IPS-18a (cell line): ENCODE measurements around the gene RBM27.
"Not testable (repeated sequence)": the region's sequence is repeated elsewhere in the genome, so short reads cannot be mapped to it uniquely, and the experiment has no call there.

ENCODE experiments used
- H3K27ac ChIP-seq: one replicate; pipeline ENCODE4 v1.5.1; 2013; ENCODE audit warnings: low read length
- H3K27me3 ChIP-seq: one replicate; pipeline ENCODE4 v1.6.1; 2013; ENCODE audit warnings: mild to moderate bottlenecking, low read length; ENCODE audit not compliant: control insufficient read depth, insufficient read depth
- H3K36me3 ChIP-seq: one replicate; pipeline ENCODE4 v1.6.1; 2013; ENCODE audit warnings: low read depth, low read length; ENCODE audit not compliant: control insufficient read depth
- H3K4me1 ChIP-seq: one replicate; pipeline ENCODE4 v1.6.1; 2013; ENCODE audit warnings: low read depth, low read length; ENCODE audit not compliant: control insufficient read depth
- H3K4me3 ChIP-seq: one replicate; pipeline ENCODE4 v1.5.1; 2013; ENCODE audit warnings: low read length
- H3K9ac ChIP-seq: one replicate; pipeline ENCODE4 v1.6.1; 2013; ENCODE audit warnings: mild to moderate bottlenecking, low read length, moderate library complexity
- H3K9me3 ChIP-seq: one replicate; pipeline ENCODE4 v1.6.1; 2013; ENCODE audit warnings: low read depth, low read length; ENCODE audit not compliant: control insufficient read depth

RBM27 gene

DNA sequence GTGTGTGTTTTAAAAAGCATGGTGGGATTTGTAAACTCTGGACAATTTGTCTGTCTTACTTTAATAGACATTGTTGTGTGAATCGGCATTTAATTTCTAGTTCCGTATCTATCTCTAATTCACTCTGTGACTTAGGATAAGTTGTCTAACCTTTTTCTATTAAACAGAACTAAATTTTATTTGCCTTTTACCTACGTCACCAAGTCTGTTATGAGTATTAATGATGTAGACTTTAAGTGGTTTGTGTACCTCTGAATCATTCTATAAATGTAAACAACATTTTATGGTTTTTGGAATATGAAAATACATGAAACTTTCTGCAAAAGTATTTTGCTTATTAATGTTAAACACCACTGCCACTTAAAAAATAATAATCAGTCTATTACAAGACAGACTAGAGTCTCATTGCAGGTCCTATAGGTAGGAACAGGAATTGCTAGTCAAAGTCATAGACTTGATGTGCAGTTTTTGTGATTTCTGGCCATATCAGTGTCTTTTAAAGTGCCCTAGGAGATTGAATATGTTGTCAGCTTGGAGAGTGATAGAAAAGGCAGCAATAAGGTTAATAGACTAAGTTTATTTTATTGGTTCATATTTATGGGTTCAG is 5.6 kb downstream of the RBM27 start:
- no peaks in the 10 kb centered on the region for H3K9me3 ChIP-seq
- H3K9ac ChIP-seq: no peak overlapping the region
- H3K36me3 ChIP-seq: no peaks in the 10 kb centered on the region
- no peak overlapping the region for H3K4me3 ChIP-seq
- no peaks in the 10 kb centered on the region for H3K27me3 ChIP-seq
- no peak overlapping the region for H3K27ac ChIP-seq
- no peaks in the 10 kb centered on the region for H3K4me1 ChIP-seq

DNA sequence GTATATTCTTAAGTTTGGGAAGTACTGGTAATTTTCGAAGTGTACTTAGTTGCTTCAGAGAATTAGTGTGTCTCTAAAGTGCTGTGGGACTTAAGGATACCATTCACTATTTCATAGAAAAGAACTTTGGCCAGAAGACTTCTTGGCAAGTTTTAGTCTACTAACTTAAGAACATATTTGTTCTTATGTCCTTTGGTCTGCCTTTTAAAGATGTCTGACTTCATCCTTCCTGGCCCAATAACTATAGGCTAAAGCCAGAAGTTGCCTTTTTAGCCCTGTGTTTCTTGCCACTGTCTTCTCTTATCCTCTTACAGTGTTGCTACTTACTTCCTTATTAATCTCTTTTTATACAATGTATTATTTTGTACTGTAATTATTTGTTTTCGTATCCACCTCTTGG is 6.3 kb downstream of the RBM27 start:
- no peak overlapping the region for H3K27ac ChIP-seq
- H3K4me1 ChIP-seq: no peaks in the 10 kb centered on the region
- no peak overlapping the region for H3K4me3 ChIP-seq
- H3K27me3 ChIP-seq: no peaks in the 10 kb centered on the region
- no peaks in the 10 kb centered on the region for H3K36me3 ChIP-seq
- H3K9me3 ChIP-seq: no peaks in the 10 kb centered on the region
- H3K9ac ChIP-seq: no peak overlapping the region

DNA sequence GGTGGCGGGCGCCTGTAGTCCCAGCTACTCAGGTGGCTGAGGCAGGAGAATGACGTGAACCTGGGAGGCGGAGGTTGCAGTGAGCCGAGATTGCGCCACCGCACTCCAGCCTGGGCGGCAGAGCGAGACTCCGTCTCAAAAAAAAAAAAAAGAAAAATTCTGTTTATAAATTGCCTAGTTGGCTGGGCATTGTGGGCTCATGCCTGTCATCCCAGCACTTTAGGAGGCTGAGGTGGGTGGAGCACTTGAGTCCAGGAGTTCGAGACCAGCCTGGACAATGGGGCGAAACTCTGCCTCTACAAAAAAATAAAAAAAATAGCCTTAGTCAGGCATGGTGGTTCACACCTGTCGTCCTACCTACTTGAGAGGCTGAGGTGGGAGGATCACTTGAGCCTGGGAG is 7.4 kb downstream of the RBM27 start:
- not testable (repeated sequence) for H3K27me3 ChIP-seq, H3K9ac ChIP-seq, H3K27ac ChIP-seq, H3K9me3 ChIP-seq, H3K4me1 ChIP-seq, H3K4me3 ChIP-seq, H3K36me3 ChIP-seq

DNA sequence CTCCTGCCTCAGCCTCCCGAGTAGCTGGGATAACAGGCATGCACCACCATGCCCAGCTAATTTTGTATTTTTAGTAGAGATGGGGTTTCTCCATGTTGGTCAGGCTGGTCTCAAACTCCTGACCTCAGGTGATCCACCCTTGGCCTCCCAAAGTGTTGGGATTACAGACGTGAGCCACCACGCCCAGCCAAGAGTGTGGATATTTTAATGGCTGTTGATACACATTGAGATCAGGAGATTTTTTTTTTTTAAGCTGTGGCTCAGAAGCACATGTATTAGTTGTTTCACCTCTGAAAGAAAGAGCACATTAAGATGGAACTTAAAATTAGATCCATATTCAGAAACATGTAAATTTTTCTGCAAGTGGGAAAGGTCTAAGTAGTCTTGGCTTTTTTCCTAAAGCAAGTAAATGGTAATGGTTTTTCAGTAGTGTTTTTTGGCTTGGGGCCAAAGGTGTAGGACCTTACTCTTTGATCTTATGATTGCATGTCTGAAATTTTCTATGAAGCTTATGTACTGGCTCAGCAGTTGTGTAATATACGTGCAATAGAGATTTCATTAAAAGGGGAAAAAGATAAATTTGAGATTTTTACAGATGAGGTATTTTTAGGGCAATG is 9.9 kb downstream of the RBM27 start:
- Histone ChIP-seq H3K4me1 (no peaks in the 10 kb centered on the region), H3K9me3 (no peaks in the 10 kb centered on the region)

DNA sequence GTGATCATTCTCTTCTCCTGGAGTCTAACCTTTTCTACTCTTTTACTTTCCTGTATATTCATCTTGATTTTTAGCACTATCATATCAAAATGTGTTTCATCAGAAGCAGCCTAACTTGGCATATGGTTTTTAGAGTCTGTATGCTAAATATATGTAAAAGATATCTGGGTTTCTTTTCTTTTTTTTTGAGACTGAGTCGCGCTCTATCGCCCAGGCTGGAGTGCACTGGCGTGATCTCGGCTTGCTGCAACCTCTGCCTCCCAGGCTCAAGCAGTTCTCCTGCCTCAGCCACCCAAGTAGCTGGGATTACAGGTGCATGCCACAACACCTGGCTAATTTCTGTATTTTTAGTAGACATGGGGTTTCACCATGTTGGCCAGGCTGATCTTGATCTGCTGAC is 11.5 kb downstream of the RBM27 start:
- H3K9ac ChIP-seq, H3K4me1 ChIP-seq, H3K27me3 ChIP-seq: not testable (repeated sequence)

More for the DNA sequence above, 9.9 kb downstream of the RBM27 start:
- Histone ChIP-seq H3K27me3 (no peaks in the 10 kb centered on the region), H3K9ac (no peak overlapping the region), H3K27ac (no peak overlapping the region), H3K4me3 (no peak overlapping the region), H3K36me3 (no peaks in the 10 kb centered on the region)

DNA sequence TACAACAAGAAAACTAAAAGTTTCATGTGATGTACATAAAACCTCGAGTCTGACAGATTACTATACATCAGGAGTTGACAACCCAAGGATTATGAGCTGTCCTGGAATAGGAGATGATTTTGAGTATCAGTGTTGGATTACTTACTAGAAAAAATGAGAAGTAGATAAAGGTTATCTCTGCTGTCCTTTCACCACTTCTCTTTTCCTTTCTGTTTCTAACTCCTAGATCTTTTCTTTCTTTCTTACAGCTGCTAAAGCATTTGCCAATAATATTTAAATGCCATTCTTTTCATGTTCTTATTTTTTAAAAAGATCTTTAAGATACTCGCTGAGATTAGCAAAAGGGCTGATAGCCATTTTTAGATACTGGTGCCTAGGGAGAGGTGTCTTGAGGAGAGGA is 14.8 kb downstream of the RBM27 start:
- Histone ChIP-seq H3K27me3 (no peaks in the 10 kb centered on the region), H3K9ac (no peak overlapping the region)

More for the DNA sequence above, 11.5 kb downstream of the RBM27 start:
- H3K4me3 ChIP-seq, H3K27ac ChIP-seq, H3K36me3 ChIP-seq, H3K9me3 ChIP-seq: not testable (repeated sequence)

DNA sequence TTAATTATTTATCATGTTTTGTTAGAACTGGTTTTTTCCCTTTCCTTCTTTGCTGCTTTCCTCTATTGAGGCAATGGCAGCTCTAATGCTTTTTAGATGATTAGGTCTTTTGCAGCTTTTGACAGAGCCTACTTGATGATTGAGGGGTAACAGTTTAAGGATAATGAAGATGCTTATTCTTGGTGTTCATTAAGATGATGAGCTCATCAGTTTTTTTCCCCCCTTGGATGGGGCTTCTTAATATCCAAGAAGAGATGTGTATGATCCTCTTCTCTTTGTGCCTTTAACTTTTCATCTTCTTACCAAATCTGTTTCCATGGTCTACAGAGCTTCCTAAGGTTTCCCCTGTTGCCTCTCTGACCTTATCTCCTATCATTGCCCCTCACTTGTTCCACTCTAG is 15.8 kb downstream of the RBM27 start:
- no peaks in the 10 kb centered on the region for H3K9me3 ChIP-seq
- H3K9ac ChIP-seq: no peak overlapping the region
- no peak overlapping the region for H3K4me3 ChIP-seq
- peaks cover 23% of the 10 kb centered on the region for H3K36me3 ChIP-seq
- H3K4me1 ChIP-seq: no peaks in the 10 kb centered on the region
- no peak overlapping the region for H3K27ac ChIP-seq
- H3K27me3 ChIP-seq: no peaks in the 10 kb centered on the region

More for the DNA sequence above, 14.8 kb downstream of the RBM27 start:
- Histone ChIP-seq H3K36me3 (peaks cover 14% of the 10 kb centered on the region), H3K27ac (no peak overlapping the region), H3K4me1 (no peaks in the 10 kb centered on the region), H3K9me3 (no peaks in the 10 kb centered on the region), H3K4me3 (no peak overlapping the region)

DNA sequence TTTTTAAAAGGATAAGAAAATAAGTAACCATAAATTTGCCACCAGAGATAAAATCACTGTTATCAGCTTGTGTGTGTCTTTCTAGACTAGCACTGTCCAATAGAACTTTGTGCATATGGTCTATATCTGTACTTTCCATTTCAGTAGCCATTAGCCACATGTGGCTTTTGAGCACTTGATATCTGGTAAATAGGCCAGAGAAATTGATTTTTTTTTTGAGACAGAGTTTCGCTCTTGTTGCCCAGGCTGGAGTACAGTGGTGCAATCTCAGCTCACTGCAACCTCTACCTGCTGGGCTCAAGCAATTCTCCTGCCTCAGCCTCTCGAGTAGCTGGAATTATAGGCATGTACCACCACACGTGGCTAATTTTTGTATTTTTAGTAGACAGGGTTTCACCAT is 17.8 kb downstream of the RBM27 start:
- H3K36me3 ChIP-seq: peaks cover 33% of the 10 kb centered on the region

DNA sequence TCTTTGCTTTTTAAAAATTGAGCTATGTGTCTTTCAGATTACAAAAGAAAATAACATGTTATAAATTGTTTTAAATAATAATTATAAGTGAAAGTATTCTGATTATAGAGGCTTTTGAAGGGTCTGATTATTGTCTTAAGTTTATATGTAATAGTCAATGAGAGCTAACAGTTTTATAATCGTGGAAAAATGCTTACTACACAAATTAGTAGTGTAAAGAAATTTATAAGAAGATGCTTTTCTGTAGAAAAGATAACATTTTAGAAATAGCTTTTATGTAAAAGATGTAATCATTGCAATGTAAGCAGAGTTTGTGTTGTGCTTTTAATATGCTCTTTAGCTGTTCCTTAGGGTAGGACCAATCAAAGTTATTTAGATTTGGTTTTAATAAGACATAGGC is 18.6 kb downstream of the RBM27 start:
- H3K27me3 ChIP-seq: no peaks in the 10 kb centered on the region
- no peaks in the 10 kb centered on the region for H3K4me1 ChIP-seq
- H3K4me3 ChIP-seq: no peak overlapping the region
- H3K9ac ChIP-seq: no peak overlapping the region
- H3K9me3 ChIP-seq: no peaks in the 10 kb centered on the region
- H3K36me3 ChIP-seq: peaks cover 40% of the 10 kb centered on the region
- H3K27ac ChIP-seq: no peak overlapping the region

More for the DNA sequence above, 17.8 kb downstream of the RBM27 start:
- no peak overlapping the region for H3K9ac ChIP-seq
- H3K9me3 ChIP-seq: no peaks in the 10 kb centered on the region
- H3K4me1 ChIP-seq: no peaks in the 10 kb centered on the region
- H3K27ac ChIP-seq: no peak overlapping the region
- no peaks in the 10 kb centered on the region for H3K27me3 ChIP-seq
- no peak overlapping the region for H3K4me3 ChIP-seq

DNA sequence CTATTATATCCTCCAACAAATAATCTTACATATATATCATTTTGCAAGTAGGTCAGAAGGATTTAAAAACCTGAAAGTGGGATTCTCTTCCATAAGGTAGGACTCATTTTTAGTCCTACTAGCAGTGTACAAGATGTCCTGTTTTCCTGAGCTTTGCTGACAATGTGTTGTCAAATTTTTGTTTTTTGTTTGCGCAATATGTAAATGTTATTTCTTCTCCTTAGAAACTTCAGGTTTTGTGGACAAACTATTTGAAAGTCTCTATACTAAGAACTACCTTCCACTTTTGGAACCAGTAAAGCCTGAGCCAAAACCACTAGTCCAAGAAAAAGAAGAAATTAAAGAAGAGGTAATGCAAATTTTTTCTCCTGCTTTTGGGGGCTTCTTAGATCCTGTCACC is 19.8 kb downstream of the RBM27 start:
- Histone ChIP-seq H3K4me1 (no peaks in the 10 kb centered on the region), H3K27me3 (no peaks in the 10 kb centered on the region), H3K9me3 (no peaks in the 10 kb centered on the region), H3K9ac (no peak overlapping the region), H3K4me3 (no peak overlapping the region), H3K36me3 (peaks cover 47% of the 10 kb centered on the region), H3K27ac (no peak overlapping the region)

DNA sequence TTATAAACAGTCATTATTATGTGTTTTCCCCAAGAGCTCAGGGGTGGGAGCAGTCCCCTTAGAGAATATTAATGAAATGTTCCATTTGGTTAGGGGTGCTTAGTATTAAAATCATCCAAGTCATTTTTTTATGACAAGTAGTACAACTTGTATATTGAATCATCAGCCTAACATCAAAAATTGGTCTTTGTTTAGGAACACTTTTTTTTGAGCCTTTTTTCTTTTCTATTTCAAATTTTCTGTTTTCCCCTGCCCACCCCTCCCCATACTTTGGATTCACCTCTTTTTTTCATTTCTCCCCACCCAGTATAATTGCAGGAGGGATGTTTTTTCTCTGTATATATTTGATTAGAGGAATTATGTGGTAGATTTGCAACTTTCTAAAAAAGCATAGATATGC is 25.8 kb downstream of the RBM27 start:
- Histone ChIP-seq H3K9ac (no peak overlapping the region), H3K27ac (no peak overlapping the region), H3K4me1 (no peaks in the 10 kb centered on the region), H3K36me3 (peaks cover 65% of the 10 kb centered on the region), H3K9me3 (no peaks in the 10 kb centered on the region), H3K27me3 (no peaks in the 10 kb centered on the region), H3K4me3 (no peak overlapping the region)

DNA sequence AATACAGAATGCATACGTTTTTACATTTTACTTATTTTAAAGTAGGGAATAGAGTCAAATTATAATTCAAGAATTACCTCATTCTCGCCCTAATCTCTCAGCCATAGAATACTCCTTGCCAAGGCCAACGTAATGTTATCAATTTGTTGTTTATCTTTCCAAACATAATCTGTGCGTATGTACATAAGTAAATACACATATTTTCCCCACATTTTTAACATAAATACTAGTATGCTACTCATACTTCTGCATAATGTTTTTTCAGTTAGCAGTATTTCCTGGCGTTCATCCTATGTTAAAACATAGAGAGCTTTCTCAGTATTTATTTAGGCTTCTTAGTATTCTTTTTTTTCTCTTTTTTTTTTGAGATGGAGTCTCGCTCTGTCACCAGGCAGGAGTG is 28.8 kb downstream of the RBM27 start:
- H3K9ac ChIP-seq: no peak overlapping the region
- peaks cover 57% of the 10 kb centered on the region for H3K36me3 ChIP-seq
- no peak overlapping the region for H3K27ac ChIP-seq
- no peak overlapping the region for H3K4me3 ChIP-seq
- no peaks in the 10 kb centered on the region for H3K9me3 ChIP-seq
- H3K4me1 ChIP-seq: no peaks in the 10 kb centered on the region
- no peaks in the 10 kb centered on the region for H3K27me3 ChIP-seq
